T-helper 17 cell (primary cell): ENCODE results near the gene NDRG4. TPM values are rescaled to one million over a fixed set of nuclear protein-coding genes. Genes with fewer than 3 reads are reported as not detected.
A peak's percentile ranks its signal among the peaks of the same experiment; 100 is the strongest.

Experiments
- ATAC-seq: fragments of 150-1000 bp; cut with Tn5 transposase; 2 replicates; pipeline ENCODE4 v1.10.0; 2021; ENCODE audit warnings: mild to moderate bottlenecking, moderate library complexity
- DNase-seq, 3 donors: peaks; one replicate each; pipeline versions ENCODE4 v3.0.0 to v3.0.0-alpha.2; 2020 to 2021
- H3K9me3 ChIP-seq: one replicate; pipeline ENCODE4 v1.7.0; 2013; ENCODE audit warnings: low read length, mild to moderate bottlenecking; ENCODE audit not compliant: control insufficient read depth, poor library complexity, severe bottlenecking
- H3K27ac Mint-ChIP-seq: one replicate; pipeline ENCODE4 v1.8.0; 2022; ENCODE audit warnings: mild to moderate bottlenecking, moderate library complexity, mixed read lengths
- H3K27me3 Mint-ChIP-seq: one replicate; pipeline ENCODE4 v1.8.0; 2022; ENCODE audit warnings: mixed read lengths
- H3K36me3 Mint-ChIP-seq: one replicate; pipeline ENCODE4 v1.8.0; 2022; ENCODE audit warnings: low read depth, mixed read lengths
- H3K4me1 Mint-ChIP-seq: one replicate; pipeline ENCODE4 v1.8.0; 2022; ENCODE audit warnings: mild to moderate bottlenecking, mixed read lengths
- H3K4me3 Mint-ChIP-seq: one replicate; pipeline ENCODE4 v1.8.0; 2022; ENCODE audit warnings: mild to moderate bottlenecking, moderate library complexity, mixed read lengths
- total RNA-seq, 4 donors: library from RNA in 2 of 4; stranded (reverse) in 2 of 4; gene quantifications; one replicate each; pipeline ENCODE4 v1.2.3 and lab custom pipeline; 2022 to 2026

The NDRG4 gene
- total RNA-seq, 2 donors from 2014 or later, result 0.90 to 1.3 TPM

- H3K4me1 Mint-ChIP-seq, result peaks cover 24% of the 10 kb centered on the region
- no peaks in the 10 kb centered on the region for H3K9me3 ChIP-seq
- H3K36me3 Mint-ChIP-seq, result no peaks in the 10 kb centered on the region
- peak overlapping the region; percentile 51 for H3K27ac Mint-ChIP-seq
- peak; percentile 65 to 83 (median 74) for DNase-seq
- ATAC-seq, result peak; percentile 47
- no peak overlapping the region for H3K4me3 Mint-ChIP-seq
- H3K27me3 Mint-ChIP-seq, result no peaks in the 10 kb centered on the region
Measured at GRCh38 chr16:58511933-58512815, 12.2 kb downstream of the NDRG4 start.

- no peaks in the 10 kb centered on the region for H3K9me3 ChIP-seq
- H3K4me3 Mint-ChIP-seq, result no peak overlapping the region
- peaks cover 5% of the 10 kb centered on the region for H3K36me3 Mint-ChIP-seq
- peaks cover 26% of the 10 kb centered on the region for H3K4me1 Mint-ChIP-seq
- ATAC-seq (no peak), DNase-seq (no peak)
- H3K27me3 Mint-ChIP-seq, result no peaks in the 10 kb centered on the region
- no peak overlapping the region for H3K27ac Mint-ChIP-seq
Measured at GRCh38 chr16:58513874-58514273, 13.9 kb downstream of the NDRG4 start.

- DNase-seq (peak; percentile 42 to 61 (median 56)), ATAC-seq (peak; percentile 81)
- Mint-ChIP-seq H3K36me3 (peaks cover 5% of the 10 kb centered on the region), H3K27ac (peak within 1 kb of the TSS; percentile 80), H3K4me1 (peaks cover 26% of the 10 kb centered on the region), H3K27me3 (no peaks in the 10 kb centered on the region), H3K4me3 (peak within 1 kb of the TSS; percentile 91)
- H3K9me3 ChIP-seq, result no peaks in the 10 kb centered on the region
Measured at GRCh38 chr16:58515125-58515870, 15.4 kb downstream of the NDRG4 start, which contains the start of gene SETD6. Gene SETD6, plus strand, starts transcription at chr16:58515517. Its CDS starts 21 bp downstream, at chr16:58515538.

DNA sequence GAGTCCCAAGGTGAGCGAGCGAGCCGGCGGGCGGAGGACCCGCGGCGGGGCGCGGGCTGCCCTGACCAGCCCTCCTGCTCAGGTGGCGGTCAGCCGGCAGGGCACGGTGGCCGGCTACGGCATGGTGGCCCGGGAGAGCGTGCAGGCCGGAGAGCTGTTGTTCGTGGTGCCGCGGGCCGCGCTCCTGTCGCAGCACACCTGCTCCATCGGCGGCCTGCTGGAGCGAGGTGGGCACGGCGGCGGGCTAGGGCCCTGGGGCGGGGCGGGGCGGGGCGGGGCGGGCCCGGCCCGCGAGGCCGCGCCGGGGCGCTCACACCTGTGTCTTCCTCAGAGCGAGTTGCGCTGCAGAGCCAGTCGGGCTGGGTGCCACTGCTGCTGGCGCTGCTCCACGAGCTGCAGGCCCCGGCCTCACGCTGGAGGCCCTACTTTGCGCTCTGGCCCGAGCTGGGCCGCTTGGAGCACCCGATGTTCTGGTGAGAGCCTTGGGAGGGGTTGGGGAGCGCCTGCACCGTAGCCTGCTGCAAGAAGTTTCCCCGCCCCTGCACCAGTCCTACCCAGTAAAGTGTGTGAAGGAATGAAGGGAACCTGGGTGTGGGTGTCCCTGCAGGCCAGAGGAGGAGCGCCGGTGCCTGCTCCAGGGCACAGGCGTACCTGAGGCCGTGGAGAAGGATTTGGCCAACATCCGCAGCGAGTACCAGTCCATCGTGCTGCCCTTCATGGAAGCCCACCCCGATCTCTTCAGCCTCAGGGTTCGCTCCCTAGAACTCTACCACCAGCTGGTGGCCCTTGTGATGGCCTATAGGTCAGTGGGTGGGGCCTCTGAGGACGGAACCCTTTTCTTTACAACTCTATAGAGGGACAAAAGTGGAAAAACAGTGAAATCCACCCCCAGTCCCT, 16.2 kb downstream of the NDRG4 start:
- H3K9me3 ChIP-seq, result no peaks in the 10 kb centered on the region
- H3K27me3 Mint-ChIP-seq, result no peaks in the 10 kb centered on the region
- peaks cover 26% of the 10 kb centered on the region for H3K4me1 Mint-ChIP-seq
- H3K27ac Mint-ChIP-seq, result peak overlapping the region; percentile 49
- peaks cover 5% of the 10 kb centered on the region for H3K36me3 Mint-ChIP-seq
- peak overlapping the region; percentile 91 for H3K4me3 Mint-ChIP-seq
- DNase-seq, result peak in 2 of 3 donors; percentile 29 to 38
- peak; percentile 72 for ATAC-seq

DNA sequence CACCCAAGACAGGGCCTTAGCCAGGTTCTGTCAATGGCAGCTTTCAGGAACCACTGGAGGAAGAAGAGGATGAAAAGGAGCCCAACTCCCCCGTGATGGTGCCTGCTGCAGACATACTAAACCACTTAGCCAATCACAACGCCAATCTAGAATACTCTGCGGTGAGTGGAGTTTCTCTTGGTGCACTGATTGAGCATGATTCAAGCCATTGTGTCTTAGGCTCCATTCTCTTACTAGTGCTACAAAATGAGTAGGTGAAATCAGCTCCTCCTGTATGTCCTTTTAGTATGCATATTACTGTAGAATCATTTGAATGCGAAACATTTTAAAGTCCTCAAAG, 16.8 kb downstream of the NDRG4 start:
- ATAC-seq, result no peak
- Mint-ChIP-seq H3K36me3 (peaks cover 5% of the 10 kb centered on the region), H3K27me3 (no peaks in the 10 kb centered on the region), H3K4me3 (peak overlapping the region; percentile 91), H3K27ac (peak overlapping the region; percentile 49), H3K4me1 (peaks cover 24% of the 10 kb centered on the region)
- H3K9me3 ChIP-seq, result no peaks in the 10 kb centered on the region
- DNase-seq, result no peak

DNA sequence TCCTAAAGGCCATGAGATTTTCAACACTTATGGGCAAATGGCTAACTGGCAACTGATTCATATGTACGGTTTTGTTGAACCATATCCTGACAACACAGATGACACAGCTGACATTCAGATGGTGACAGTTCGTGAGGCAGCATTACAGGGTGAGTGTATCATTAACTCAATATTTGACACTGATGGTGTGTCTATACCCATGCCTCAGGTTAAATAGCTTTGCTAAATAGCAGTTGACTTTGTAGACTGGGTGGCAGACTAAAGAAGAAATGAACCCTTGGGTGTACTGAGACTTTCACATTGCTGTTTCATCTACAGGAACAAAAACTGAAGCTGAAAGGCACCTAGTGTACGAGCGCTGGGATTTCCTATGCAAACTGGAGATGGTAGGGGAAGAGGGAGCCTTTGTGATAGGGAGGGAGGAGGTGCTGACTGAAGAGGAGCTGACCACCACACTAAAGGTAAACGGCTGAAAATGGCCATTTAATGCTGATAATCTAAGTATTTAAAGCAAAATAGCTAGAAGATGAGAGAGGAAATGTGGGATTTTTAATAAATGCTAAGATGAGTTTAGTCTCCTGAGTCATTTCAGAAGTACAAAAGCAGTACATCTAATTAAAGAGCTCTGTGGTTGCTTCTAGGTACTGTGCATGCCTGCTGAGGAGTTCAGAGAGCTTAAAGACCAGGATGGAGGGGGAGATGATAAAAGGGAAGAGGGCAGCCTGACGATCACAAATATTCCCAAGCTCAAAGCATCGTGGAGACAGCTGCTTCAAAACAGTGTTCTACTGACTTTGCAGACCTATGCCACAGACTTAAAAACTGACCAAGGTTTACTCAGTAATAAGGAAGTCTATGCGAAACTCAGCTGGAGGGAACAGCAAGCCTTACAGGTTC, 18.4 kb downstream of the NDRG4 start:
- no peaks in the 10 kb centered on the region for H3K9me3 ChIP-seq
- no peak for ATAC-seq
- peak overlapping the region; percentile 78 for H3K27ac Mint-ChIP-seq
- peak overlapping the region; percentile 33 for H3K4me3 Mint-ChIP-seq
- peaks cover 5% of the 10 kb centered on the region for H3K36me3 Mint-ChIP-seq
- DNase-seq, result no peak
- H3K4me1 Mint-ChIP-seq, result peaks cover 21% of the 10 kb centered on the region
- H3K27me3 Mint-ChIP-seq, result no peaks in the 10 kb centered on the region

GRCh38 chr16:58518980-58519368, 19.0 kb downstream of the NDRG4 start:
- no peak for ATAC-seq
- no peaks in the 10 kb centered on the region for H3K27me3 Mint-ChIP-seq
- DNase-seq, result no peak
- H3K27ac Mint-ChIP-seq, result peak overlapping the region; percentile 78
- H3K4me1 Mint-ChIP-seq, result peaks cover 20% of the 10 kb centered on the region
- no peaks in the 10 kb centered on the region for H3K9me3 ChIP-seq
- no peak overlapping the region for H3K4me3 Mint-ChIP-seq
- peaks cover 5% of the 10 kb centered on the region for H3K36me3 Mint-ChIP-seq

GRCh38 chr16:58519707-58520106, 19.8 kb downstream of the NDRG4 start:
- no peak overlapping the region for H3K4me3 Mint-ChIP-seq
- no peaks in the 10 kb centered on the region for H3K27me3 Mint-ChIP-seq
- H3K27ac Mint-ChIP-seq, result no peak overlapping the region
- H3K9me3 ChIP-seq, result no peaks in the 10 kb centered on the region
- DNase-seq (no peak), ATAC-seq (no peak)
- peaks cover 5% of the 10 kb centered on the region for H3K36me3 Mint-ChIP-seq
- H3K4me1 Mint-ChIP-seq, result peaks cover 18% of the 10 kb centered on the region

- H3K4me3 Mint-ChIP-seq, result no peak overlapping the region
- peaks cover 9% of the 10 kb centered on the region for H3K4me1 Mint-ChIP-seq
- peak overlapping the region; percentile 69 for H3K27ac Mint-ChIP-seq
- H3K27me3 Mint-ChIP-seq, result no peaks in the 10 kb centered on the region
- H3K9me3 ChIP-seq, result no peaks in the 10 kb centered on the region
- peaks cover 16% of the 10 kb centered on the region for H3K36me3 Mint-ChIP-seq
- ATAC-seq (no peak), DNase-seq (no peak)
Measured at GRCh38 chr16:58530179-58530578, 30.2 kb downstream of the NDRG4 start.

DNA sequence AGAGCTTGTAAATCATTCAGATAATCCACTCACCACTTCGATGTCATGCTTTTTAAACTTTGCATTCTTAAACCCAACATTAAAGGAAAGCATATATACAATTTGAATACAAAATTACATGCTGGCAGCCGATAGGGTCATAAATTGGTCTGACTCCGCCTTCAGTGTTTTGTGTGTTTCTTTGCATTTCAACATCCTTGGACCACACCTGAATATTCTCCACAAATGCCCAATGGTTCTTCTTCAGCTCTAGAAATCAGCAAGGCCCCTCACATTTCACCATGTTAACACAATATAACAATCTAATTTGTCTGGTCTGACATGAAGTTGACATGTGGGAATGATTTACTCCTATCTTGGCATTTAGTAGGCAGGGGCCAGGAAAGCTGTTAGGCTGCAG, 32.5 kb downstream of the NDRG4 start:
- peaks cover 8% of the 10 kb centered on the region for H3K4me1 Mint-ChIP-seq
- H3K9me3 ChIP-seq, result no peaks in the 10 kb centered on the region
- peaks cover 16% of the 10 kb centered on the region for H3K36me3 Mint-ChIP-seq
- no peak overlapping the region for H3K27ac Mint-ChIP-seq
- no peak overlapping the region for H3K4me3 Mint-ChIP-seq
- DNase-seq (no peak), ATAC-seq (no peak)
- no peaks in the 10 kb centered on the region for H3K27me3 Mint-ChIP-seq

DNA sequence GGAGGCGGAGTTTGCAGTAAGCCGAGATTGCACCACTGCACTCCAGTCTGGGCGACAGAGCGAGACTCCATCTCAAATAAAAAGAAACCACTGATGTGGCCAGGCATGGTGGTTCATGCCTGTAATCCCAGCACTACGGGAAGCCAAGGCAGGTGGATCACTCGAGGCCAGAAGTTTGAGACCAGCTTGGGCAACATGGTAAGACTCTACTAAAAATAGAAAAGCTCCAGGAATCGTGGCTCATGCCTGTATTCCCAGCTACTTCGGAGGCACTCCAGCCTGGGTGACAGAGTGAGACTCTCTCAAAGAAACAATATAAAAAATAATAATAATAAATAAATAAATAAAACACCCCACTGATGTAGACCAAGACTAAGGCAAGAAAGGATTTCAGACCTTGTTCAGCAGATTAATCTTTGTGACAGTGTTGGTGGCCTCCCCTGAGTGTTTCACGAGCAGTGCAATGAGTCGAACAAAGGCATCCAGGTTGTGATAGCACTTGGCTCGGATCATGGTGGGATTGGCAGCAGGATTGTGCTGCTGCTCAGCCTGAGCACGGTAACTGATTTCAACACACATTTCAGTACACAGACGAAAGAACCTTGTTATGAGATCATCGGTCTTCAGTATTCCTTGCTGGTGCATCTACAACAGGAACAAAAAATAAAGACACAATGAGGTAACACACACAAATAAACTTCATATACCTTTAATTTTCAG, 34.0 kb downstream of the NDRG4 start:
- H3K4me1 Mint-ChIP-seq, result peaks cover 8% of the 10 kb centered on the region
- no peak for ATAC-seq
- no peak for DNase-seq
- H3K27me3 Mint-ChIP-seq, result no peaks in the 10 kb centered on the region
- no peaks in the 10 kb centered on the region for H3K9me3 ChIP-seq
- no peak overlapping the region for H3K27ac Mint-ChIP-seq
- peaks cover 20% of the 10 kb centered on the region for H3K36me3 Mint-ChIP-seq
- no peak overlapping the region for H3K4me3 Mint-ChIP-seq
